HL-60/S4 treated with phorbol 12-myristate 13-acetate at 8.2 ng/mL for 4 days and 3 days (cell line): ENCODE measurements around the gene CEP164.

Source experiments
- in situ Hi-C: fragments of 300-500 bp; cut with MboI; formaldehyde crosslinking; loops from 2 replicates; pipeline ENCODE4 v1.15.0; 2022; ENCODE audit warnings: low sequenced_read_pairs

Gene CEP164

GRCh38 chr11:117435326-117435725 lies 107.7 kb downstream of the CEP164 start:
- in situ Hi-C loops: loop anchor here (25.0 kb wide), 1 partner anchor 352 kb away; the partner anchor contains the start of gene DSCAML1

DNA sequence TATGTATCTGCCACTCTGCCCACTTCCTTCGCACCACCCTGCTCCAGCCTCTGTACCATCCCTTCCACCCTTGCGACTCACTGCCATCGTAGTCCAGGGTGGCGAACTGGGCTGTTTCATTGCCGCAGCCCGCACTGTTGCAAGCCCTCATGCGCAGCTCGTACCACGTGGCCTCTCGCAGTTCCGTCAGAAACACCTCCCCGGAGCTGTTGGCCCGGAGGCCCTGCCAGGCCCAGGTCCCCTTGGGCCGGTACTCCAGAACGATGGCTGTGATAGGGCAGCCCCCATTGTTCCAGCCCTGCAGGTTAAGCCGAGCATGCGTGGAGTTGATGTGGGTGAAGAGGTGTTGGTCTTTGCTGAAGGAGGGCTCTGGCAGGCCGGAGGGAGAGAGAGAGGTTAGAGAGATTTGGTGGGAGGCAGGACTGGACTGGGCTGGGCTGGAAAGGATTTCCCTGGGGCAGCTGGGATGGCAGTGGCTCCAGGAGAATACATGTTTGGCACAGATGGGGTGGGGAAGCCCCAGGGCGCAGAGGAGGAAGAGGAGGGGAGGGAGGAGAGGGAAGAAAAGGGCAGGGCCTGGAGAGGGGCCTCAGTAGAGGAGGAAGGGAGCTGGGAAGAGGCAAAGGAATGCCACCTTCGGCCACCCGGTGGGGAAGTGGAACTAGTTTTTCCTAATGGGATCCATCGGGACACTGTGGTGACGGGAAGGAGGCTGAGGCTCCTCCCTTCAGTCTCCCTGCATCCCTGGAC lies 109.6 kb downstream of the CEP164 start:
- in situ Hi-C loops: loop anchor here (25.0 kb wide), 1 partner anchor 350 kb away; the partner anchor contains the start of gene DSCAML1

DNA sequence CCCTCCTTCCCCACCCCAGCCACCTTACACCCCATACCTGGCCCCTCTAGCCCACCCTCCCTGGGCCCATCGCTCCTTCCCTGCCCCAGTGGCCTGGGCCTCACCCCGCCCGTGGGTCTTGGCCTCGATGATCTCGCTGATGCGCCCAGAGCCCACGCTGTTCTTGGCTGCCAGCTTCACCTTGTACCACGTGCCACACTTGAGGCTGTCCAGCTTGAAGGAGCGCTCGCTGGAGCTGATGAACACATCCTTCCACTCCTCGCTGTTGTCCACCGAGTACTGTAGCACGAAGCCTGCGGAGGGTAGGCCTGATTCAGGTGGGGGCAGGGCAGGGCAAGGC lies 110.1 kb downstream of the CEP164 start:
- in situ Hi-C loops: loop anchor here (25.0 kb wide), 1 partner anchor 350 kb away; the partner anchor contains the start of gene DSCAML1

- in situ Hi-C loops: loop anchor here (25.0 kb wide), 1 partner anchor 349 kb away; the partner anchor contains the start of gene DSCAML1
Measured at GRCh38 chr11:117438371-117439000, 110.8 kb downstream of the CEP164 start.

DNA sequence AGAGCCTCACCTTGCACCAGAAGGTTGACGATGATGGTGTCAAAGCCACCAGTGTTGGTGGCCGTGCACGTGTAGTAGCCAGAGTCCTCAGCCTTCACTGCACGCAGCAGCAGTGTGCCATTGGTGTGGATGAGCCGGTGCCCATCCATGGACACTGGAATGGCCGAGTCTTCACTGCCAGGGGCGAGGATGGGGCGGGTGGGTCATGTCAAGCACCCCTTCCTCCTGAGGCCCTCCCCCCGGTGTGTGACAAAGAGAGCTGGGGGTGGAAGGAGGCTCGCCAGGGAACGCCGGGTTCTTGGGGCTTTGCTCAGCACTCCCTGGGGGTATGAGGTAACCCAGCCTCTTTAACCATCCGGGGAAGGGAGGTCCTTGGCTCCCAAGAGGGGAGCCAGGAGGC lies 111.6 kb downstream of the CEP164 start:
- in situ Hi-C loops: loop anchor here (25.0 kb wide), 1 partner anchor 348 kb away; the partner anchor contains the start of gene DSCAML1

GRCh38 chr11:117440258-117440657 lies 112.6 kb downstream of the CEP164 start:
- in situ Hi-C loops: loop anchor here (25.0 kb wide), 1 partner anchor 347 kb away; the partner anchor contains the start of gene DSCAML1

- in situ Hi-C loops: loop anchor here (25.0 kb wide), 1 partner anchor 346 kb away; the partner anchor contains the start of gene DSCAML1
Measured at GRCh38 chr11:117441146-117441975, 113.7 kb downstream of the CEP164 start.

DNA sequence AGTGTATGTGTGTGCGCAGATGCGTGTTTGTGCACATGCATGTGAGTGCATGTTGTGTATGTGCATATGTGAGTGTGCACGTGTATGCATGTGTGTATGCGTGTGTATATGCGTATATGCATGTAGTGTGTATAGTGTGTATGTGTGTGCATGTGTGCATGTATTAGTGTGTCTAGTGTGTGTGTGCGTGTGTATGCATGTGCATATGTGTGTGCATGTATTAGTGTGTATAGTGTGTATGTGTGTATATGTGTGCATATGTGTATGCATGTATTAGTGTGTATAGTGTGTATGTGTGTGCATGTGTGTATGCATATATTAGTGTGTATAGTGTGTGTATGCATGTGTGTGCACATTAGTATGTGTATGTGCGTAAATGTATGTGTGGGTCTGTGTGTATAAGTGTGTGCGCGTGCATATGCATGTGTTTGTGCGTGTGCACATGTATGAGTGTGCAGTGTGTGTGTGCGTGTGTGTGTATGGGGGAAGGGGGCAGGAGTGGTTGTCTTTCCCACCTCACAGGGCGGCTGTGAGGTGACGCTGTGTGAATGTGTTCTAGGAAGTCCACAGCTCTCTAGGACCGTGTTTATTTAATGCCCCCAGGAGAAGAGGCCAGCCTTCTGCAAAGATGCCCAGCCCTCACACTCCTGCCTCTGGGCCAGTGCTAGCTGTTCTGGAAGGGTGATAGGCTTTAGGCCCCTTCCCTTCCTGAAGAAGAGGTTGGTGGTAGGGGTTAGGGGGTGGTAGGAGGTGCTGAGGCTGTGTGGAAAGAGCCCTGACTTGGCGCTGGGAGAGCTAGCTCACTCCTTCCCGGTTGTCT lies 114.6 kb downstream of the CEP164 start:
- in situ Hi-C loops: loop anchor here (25.0 kb wide), 1 partner anchor 345 kb away; the partner anchor contains the start of gene DSCAML1

- in situ Hi-C loops: loop anchor here (25.0 kb wide), 1 partner anchor 344 kb away; the partner anchor contains the start of gene DSCAML1
Measured at GRCh38 chr11:117442869-117443239, 115.2 kb downstream of the CEP164 start.

DNA sequence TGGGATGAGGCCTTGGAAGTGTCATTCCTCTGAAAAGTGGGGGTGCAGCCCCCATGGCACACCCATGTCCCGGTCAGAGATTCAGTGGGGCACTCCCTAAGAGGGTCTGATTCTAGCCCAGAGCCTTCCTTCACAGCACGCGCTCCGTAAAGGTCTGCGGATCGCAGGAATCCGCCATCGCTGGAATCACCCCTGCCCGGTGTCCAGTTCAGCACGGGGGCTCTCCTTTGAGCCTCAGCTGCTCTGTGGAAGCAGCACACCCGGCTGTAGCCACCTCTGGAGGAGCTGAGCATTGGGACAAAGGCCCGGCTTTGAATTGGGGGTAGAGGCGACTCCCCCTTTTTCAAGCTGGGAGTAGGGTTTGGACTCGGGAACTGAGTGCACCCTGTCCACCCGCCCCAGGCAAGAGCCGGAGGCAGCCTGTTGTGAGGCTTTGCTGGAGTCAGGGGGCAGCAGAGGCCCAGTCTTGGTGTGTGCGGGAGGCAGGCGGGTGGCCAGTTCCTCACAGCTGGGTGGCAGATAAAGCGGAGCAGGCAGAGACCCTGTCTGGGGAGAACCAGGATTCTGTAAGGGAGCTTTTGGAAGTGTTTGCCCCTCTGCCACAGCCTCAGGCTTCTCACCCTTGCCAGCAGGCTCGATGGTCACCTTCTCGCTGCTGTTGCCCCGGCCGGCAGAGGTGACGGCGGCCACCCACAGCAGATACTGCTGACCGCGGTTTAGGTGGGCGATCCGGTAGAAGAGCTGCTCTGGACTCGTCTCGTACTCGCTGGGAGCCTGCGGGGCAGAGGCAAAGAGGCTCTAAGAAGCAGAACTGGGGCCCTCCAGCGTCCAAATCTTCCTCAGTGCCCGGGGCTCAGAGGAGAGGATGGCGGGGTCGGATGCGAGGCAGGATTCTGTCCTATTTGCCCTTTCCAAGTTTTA lies 115.9 kb downstream of the CEP164 start:
- in situ Hi-C loops: loop anchor here (25.0 kb wide), 1 partner anchor 344 kb away; the partner anchor contains the start of gene DSCAML1

- in situ Hi-C loops: loop anchor here (25.0 kb wide), 1 partner anchor 343 kb away; the partner anchor contains the start of gene DSCAML1
Measured at GRCh38 chr11:117444256-117444655, 116.6 kb downstream of the CEP164 start.

DNA sequence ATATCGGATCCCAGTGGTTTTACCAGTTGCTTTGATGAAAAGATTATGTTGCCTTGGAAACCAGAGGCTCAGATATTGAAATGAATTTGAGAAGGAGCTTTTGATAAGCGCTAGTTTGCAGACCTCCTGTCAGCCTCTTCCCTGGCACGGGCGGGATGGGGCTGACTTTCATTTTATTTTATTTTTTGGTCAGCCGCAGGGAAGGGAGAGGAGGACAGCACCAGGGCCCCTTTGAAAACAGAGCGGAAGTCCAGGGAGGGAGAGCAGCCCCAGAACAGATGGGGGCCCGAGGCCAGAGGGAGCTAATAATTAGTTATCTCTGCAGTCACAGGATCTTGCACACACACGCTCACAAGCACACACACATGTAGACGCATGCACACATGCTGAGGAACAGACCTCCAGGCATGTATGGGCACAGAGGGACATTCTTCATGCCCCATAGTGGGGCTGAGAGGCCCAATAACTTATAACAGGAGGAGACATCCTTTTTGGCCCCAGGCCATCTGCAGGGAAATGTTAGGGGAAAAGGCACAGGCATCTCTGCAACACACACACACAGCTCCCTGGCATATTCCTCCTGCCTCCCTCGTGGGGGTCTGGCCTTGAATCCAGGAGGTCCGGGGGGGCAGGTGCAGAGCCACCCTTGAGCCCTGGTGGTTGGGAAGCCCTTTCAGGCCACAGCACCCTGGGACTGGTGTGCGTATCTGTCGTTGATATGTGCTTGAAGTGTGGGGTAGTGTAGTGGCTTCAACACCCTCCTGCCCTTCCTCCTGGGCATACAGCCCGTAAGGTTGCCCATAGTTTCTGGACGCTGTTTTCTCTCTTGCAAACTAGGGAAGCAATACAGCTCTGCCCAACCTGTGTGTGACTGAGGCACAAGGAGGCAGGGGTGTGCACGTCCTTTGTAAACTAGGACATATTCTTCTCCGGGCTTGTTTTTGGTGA lies 117.3 kb downstream of the CEP164 start:
- in situ Hi-C loops: loop anchor here (25.0 kb wide), 1 partner anchor 342 kb away; the partner anchor contains the start of gene DSCAML1

DNA sequence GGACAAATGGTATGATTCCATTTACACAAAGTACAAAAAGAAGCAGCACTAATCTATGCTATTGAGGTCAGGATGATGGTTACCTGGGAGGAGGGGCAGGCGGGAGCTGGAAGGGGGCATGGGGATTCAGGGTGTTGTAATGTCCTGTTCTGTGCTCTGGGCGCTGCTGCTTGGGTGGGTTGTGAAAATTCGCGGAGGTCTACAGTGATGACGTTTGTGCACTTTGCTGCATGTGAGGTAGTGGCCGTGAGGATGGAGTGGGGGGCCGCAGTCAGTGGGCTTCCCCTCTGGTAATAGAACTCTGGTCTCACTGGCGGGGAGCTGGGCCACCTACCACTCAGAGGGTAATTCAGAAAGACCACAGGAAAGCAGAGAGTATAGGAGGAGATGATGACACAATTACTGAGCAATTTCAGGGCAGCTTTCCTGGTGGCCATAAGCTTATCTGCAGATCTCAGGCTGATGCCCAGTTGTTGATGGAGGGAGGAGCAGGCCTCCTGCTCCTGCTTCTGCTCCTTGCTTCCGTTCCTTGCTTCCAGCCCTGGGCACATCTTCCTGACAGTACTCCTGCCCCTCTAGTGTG lies 121.5 kb downstream of the CEP164 start:
- in situ Hi-C loops: loop anchor here (25.0 kb wide), 1 partner anchor 338 kb away; the partner anchor contains the start of gene DSCAML1

- in situ Hi-C loops: no loop called here
Measured at GRCh38 chr11:117453886-117454563, 126.4 kb downstream of the CEP164 start.

DNA sequence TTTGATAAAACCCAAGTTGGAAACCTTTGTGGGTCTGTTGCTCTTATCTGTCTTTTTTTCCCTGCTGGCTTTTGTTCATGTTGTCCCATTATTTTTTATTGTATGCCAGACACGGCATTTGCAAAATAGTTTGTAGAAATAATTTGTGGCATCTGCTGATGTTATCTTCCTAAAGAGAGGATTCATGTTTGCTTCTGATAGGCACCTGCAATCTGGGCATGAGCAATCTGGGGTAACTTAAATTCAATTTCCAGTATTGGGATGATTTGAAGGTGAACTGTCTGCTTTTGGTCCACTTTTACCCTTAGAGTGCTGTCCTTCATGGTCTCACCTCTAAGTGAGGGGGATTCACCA lies 126.9 kb downstream of the CEP164 start:
- in situ Hi-C loops: no loop called here

GRCh38 chr11:117456027-117456720 lies 128.5 kb downstream of the CEP164 start:
- in situ Hi-C loops: no loop called here
